IMR-90 (cell line): ENCODE data around the gene PRKRA. TPM values are rescaled to one million over a fixed set of nuclear protein-coding genes. Genes with fewer than 3 reads are reported as not detected.

Experiments
- ATAC-seq: fragments of 200-7000 bp; cut with Tn5 transposase; 2 replicates; pipeline ENCODE4 v1.9.1; 2020; ENCODE audit warnings: low read depth, mild to moderate bottlenecking, moderate library complexity
- BruUV-seq: library from RNA; stranded (reverse); fragments of 400-500 nt; replicated peaks from 2 replicates; lab custom pipeline; 2021; lab: Mats Ljungman, UMichigan
- CTCF ChIA-PET: fragments of 300-600 bp; formaldehyde crosslinking; extraction: SDS; loops from one replicate; lab custom pipeline; 2021; ENCODE audit warnings: antibody characterized with exemption; lab: Yijun Ruan, JAX
- POLR2A ChIA-PET: fragments of 300-600 bp; sonication (Branson Sonifier 250); formaldehyde crosslinking; loops from one replicate; lab custom pipeline; 2022; ENCODE audit warnings: antibody characterized with exemption; ENCODE audit not compliant: unreplicated experiment; lab: Charles Lee
- DNase-seq: peaks from one replicate; pipeline ENCODE4 v3.0.0; 2013
- H2AFZ ChIP-seq: replicated peaks from 2 replicates; pipeline ENCODE3; 2013; ENCODE audit warnings: low read length, mild to moderate bottlenecking; ENCODE audit not compliant: poor library complexity
- H2AK5ac ChIP-seq: 2 replicates; pipeline ENCODE4 v1.6.1; 2013; ENCODE audit warnings: low read depth, low read length, inconsistent platforms
- H2AK9ac ChIP-seq: replicated peaks from 2 replicates; pipeline ENCODE3; 2013; ENCODE audit warnings: mild to moderate bottlenecking, low read depth, low read length, moderate library complexity; ENCODE audit not compliant: poor library complexity
- H2BK120ac ChIP-seq: 2 replicates; pipeline ENCODE4 v1.6.1; 2013; ENCODE audit warnings: low read depth, low read length, inconsistent platforms
- H2BK15ac ChIP-seq: 3 replicates; pipeline ENCODE4 v1.6.1; 2013; ENCODE audit warnings: low read depth, low read length, inconsistent platforms
- H2BK20ac ChIP-seq: 2 replicates; pipeline ENCODE4 v1.6.1; 2013; ENCODE audit warnings: low read depth, mild to moderate bottlenecking, inconsistent platforms, low read length, moderate library complexity
- H2BK5ac ChIP-seq: 2 replicates; pipeline ENCODE4 v1.6.1; 2013; ENCODE audit warnings: mild to moderate bottlenecking, low read depth, low read length, inconsistent platforms; ENCODE audit not compliant: poor library complexity, severe bottlenecking
- H3K14ac ChIP-seq: replicated peaks from 2 replicates; pipeline ENCODE4 v1.6.1; 2013; ENCODE audit warnings: low read depth, low read length, inconsistent platforms
- H3K18ac ChIP-seq: 2 replicates; pipeline ENCODE4 v1.6.1; 2013; ENCODE audit warnings: low read depth, low read length, control low read depth
- H3K23ac ChIP-seq: 2 replicates; pipeline ENCODE4 v1.6.1; 2013; ENCODE audit warnings: low read depth, low read length, inconsistent platforms
- H3K27ac ChIP-seq: 2 replicates; pipeline ENCODE4 v1.5.1; 2013; ENCODE audit warnings: mild to moderate bottlenecking, control low read depth, low read length; ENCODE audit not compliant: insufficient read depth
- H3K27me3 ChIP-seq: 2 replicates; pipeline ENCODE4 v1.6.1; 2013; ENCODE audit warnings: low read length; ENCODE audit not compliant: control insufficient read depth, insufficient read depth
- H3K36me3 ChIP-seq: 2 replicates; pipeline ENCODE4 v1.6.1; 2013; ENCODE audit warnings: low read length, mixed read lengths; ENCODE audit not compliant: control insufficient read depth, insufficient read depth
- H3K4ac ChIP-seq: 2 replicates; pipeline ENCODE4 v1.6.1; 2013; ENCODE audit warnings: low read depth, low read length, inconsistent platforms
- H3K4me1 ChIP-seq: 2 replicates; pipeline ENCODE4 v1.6.1; 2013; ENCODE audit warnings: low read length, mixed read lengths; ENCODE audit not compliant: control insufficient read depth, insufficient read depth
- H3K4me2 ChIP-seq: 2 replicates; pipeline ENCODE4 v1.6.1; 2013; ENCODE audit warnings: low read depth, mild to moderate bottlenecking, control low read depth, low read length, moderate library complexity
- H3K4me3 ChIP-seq: 2 replicates; pipeline ENCODE4 v1.5.1; 2013; ENCODE audit warnings: low read depth, mild to moderate bottlenecking, control low read depth, low read length, moderate library complexity; ENCODE audit not compliant: insufficient read depth
- H3K56ac ChIP-seq: 2 replicates; pipeline ENCODE4 v1.6.1; 2013; ENCODE audit warnings: low read length, inconsistent platforms; ENCODE audit not compliant: insufficient read depth; ENCODE audit errors: extremely low read depth
- H3K79me1 ChIP-seq, 2 experiments: 2 replicates each; pipeline ENCODE4 v1.6.1; 2013; ENCODE audit warnings: low read length in 2 of 2, inconsistent platforms in 1 of 2, low read depth in 1 of 2
- H3K9ac ChIP-seq: 2 replicates; pipeline ENCODE4 v1.6.1; 2013; ENCODE audit warnings: low read depth, low read length, control low read depth
- H3K9me1 ChIP-seq: 2 replicates; pipeline ENCODE4 v1.6.1; 2013; ENCODE audit warnings: low read length, inconsistent platforms; ENCODE audit not compliant: insufficient read depth
- H3K9me3 ChIP-seq: 2 replicates; pipeline ENCODE4 v1.6.1; 2013; ENCODE audit warnings: low read length; ENCODE audit not compliant: control insufficient read depth, insufficient read depth
- H4K20me1 ChIP-seq: 2 replicates; pipeline ENCODE4 v1.6.1; 2013; ENCODE audit warnings: low read length, inconsistent platforms; ENCODE audit not compliant: insufficient read depth
- H4K5ac ChIP-seq: 2 replicates; pipeline ENCODE4 v1.6.1; 2013; ENCODE audit warnings: mild to moderate bottlenecking, low read depth, low read length, control low read depth
- H4K8ac ChIP-seq, 2 experiments: 2 replicates each; pipeline ENCODE4 v1.6.1; 2013; ENCODE audit warnings: low read depth in 2 of 2, low read length in 2 of 2, control low read depth in 1 of 2, inconsistent platforms in 1 of 2
- H4K91ac ChIP-seq: 2 replicates; pipeline ENCODE4 v1.6.1; 2013; ENCODE audit warnings: low read depth, low read length, inconsistent platforms; ENCODE audit not compliant: insufficient read depth
- MAFK ChIP-seq: IDR thresholded peaks from 2 replicates; pipeline ENCODE4 v1.6.1; 2012; ENCODE audit warnings: low read depth, low read length, improper control_type of control experiment
- MAZ ChIP-seq: IDR thresholded peaks from 2 replicates; pipeline ENCODE4 v1.6.1; 2012; ENCODE audit warnings: low read depth, mild to moderate bottlenecking, low read length, improper control_type of control experiment, moderate library complexity, borderline replicate concordance
- MXI1 ChIP-seq: IDR thresholded peaks from 2 replicates; pipeline ENCODE4 v1.6.1; 2012; ENCODE audit warnings: low read depth, mild to moderate bottlenecking, low read length, moderate library complexity, borderline replicate concordance
- POLR2A ChIP-seq: IDR thresholded peaks from 2 replicates; pipeline ENCODE4 v1.6.1; 2012; ENCODE audit warnings: mild to moderate bottlenecking, low read depth, low read length
- RAD21 ChIP-seq: IDR thresholded peaks from 2 replicates; pipeline ENCODE4 v1.6.1; 2012; ENCODE audit warnings: low read length, improper control_type of control experiment
- RFX5 ChIP-seq: IDR thresholded peaks from 2 replicates; pipeline ENCODE4 v1.8.0; 2012; ENCODE audit warnings: low read depth, mild to moderate bottlenecking, low read length, moderate library complexity
- WGBS, 2 experiments: methylation state at CpG; one replicate each; pipeline versions ENCODE4 v1.1.5 to v1.1.7; 2013; ENCODE audit warnings: missing lambda C conversion rate in 2 of 2; ENCODE audit not compliant: insufficient read length in 1 of 2; ENCODE audit errors: extremely low coverage in 2 of 2; 5-methylcytosine and 5-hydroxymethylcytosine counted together
- dilution Hi-C: fragments of 300-500 bp; cut with HindIII; formaldehyde crosslinking; loops from one replicate; pipeline ENCODE4 v1.14.3; 2018; ENCODE audit warnings: low sequenced_read_pairs; ENCODE audit not compliant: unreplicated experiment
- in situ Hi-C: fragments of 300-500 bp; cut with MboI; formaldehyde crosslinking; loops from 3 replicates; pipeline ENCODE4 v1.14.3; 2019; ENCODE audit warnings: low sequenced_read_pairs, inconsistent platforms, mixed read lengths
- intact Hi-C: fragments of 100-400 bp; cut with micrococcal nuclease; formaldehyde crosslinking; loops from 2 replicates; pipeline ENCODE4 v1.10.0; 2022
- polyA plus RNA-seq, 3 experiments: library from polyadenylated mRNA; depleted of rRNA; stranded (reverse); fragments of >200 nt; gene quantifications; 2 replicates each; pipeline ENCODE4 v1.2.3, GENCODE V29; 2012; ENCODE audit warnings: low replicate concordance in 1 of 3
- total RNA-seq: library from RNA; depleted of rRNA; stranded (reverse); fragments of >200 nt; gene quantifications from 2 replicates; pipeline ENCODE4 v1.2.3, GENCODE V29; 2012
- TF ChIP-seq, protein P1 (sequence below): fragments of 150-350 bp; IDR thresholded peaks from 2 replicates; pipeline ENCODE4 v1.6.1; 2016; ENCODE audit warnings: low read depth, mild to moderate bottlenecking, low read length, moderate library complexity, borderline replicate concordance

The PRKRA gene
- total and polyA plus RNA-seq, 2 of the 4 experiments (the other 2 are of a cell fraction) = 39.5 to 53.6 TPM

DNA sequence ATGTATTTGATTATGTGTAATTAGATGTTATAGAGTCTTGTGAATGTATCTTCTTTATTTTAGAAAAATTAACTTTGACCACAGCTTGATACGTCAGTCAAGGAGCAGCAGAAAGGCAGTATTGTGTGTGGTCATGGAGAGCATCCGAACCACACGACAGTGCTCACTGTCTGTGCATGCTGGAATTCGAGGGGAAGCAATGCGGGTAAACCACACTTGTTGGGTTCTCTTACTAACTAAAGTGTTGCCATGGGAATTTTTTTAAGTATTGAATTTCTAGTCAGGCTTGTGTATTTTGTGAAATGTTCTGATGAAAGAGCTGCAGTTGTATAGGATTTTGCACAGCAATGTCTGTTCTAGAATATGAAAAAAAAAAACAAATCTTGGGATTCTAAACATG lies 5.0 kb upstream of the PRKRA start:
- ChIA-PET CTCF (no interaction called here), POLR2A (no interaction called here)
- intact Hi-C loops (no loop called here), dilution Hi-C loops (no loop called here), in situ Hi-C loops (no loop called here)
- Histone ChIP-seq H3K79me1 (peaks cover 0 to 6% of the 10 kb centered on the region in 2 experiments; a peak in 2 of 4 replicates), H2AFZ (no peak overlapping the region), H3K18ac (no peak overlapping the region), H2BK120ac (no peak overlapping the region), H4K20me1 (no peaks in the 10 kb centered on the region), H3K4me3 (no peak overlapping the region), H3K4me1 (peaks cover 4% of the 10 kb centered on the region), H2BK5ac (no peak overlapping the region), H3K4me2 (no peak overlapping the region), H3K56ac (no peak overlapping the region), H3K27ac (no peak overlapping the region), H4K5ac (no peak overlapping the region), H2BK20ac (no peak overlapping the region), H3K9ac (no peak overlapping the region), H3K9me3 (no peaks in the 10 kb centered on the region), H3K9me1 (no peaks in the 10 kb centered on the region), H2AK9ac (no peak overlapping the region), H2AK5ac (no peak overlapping the region), H2BK15ac (no peak overlapping the region), H3K14ac (no peak overlapping the region), H3K27me3 (no peaks in the 10 kb centered on the region), H3K4ac (no peak overlapping the region), H3K36me3 (no peaks in the 10 kb centered on the region), H4K8ac (no peak overlapping the region), H3K23ac (no peak overlapping the region), H4K91ac (no peak overlapping the region)
- TF ChIP-seq MAZ (no peak), POLR2A (no peak), RFX5 (no peak), RAD21 (no peak), MXI1 (no peak), MAFK (no peak)
- TF ChIP-seq, protein P1, sequence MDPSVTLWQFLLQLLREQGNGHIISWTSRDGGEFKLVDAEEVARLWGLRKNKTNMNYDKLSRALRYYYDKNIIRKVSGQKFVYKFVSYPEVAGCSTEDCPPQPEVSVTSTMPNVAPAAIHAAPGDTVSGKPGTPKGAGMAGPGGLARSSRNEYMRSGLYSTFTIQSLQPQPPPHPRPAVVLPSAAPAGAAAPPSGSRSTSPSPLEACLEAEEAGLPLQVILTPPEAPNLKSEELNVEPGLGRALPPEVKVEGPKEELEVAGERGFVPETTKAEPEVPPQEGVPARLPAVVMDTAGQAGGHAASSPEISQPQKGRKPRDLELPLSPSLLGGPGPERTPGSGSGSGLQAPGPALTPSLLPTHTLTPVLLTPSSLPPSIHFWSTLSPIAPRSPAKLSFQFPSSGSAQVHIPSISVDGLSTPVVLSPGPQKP = no peak
- no TSS peak for BruUV-seq
- DNase-seq = no peak
- no peak for ATAC-seq
- WGBS, 2 experiments = 94% methylated on average over 3 of the region's 5 CpGs; no CpG with 5 or more reads in 1 of the 2 experiments
